ENCODE results near the gene BLM. TPM values are rescaled to one million over a fixed set of nuclear protein-coding genes. Genes with fewer than 3 reads are reported as not detected.

The BLM gene
- total RNA-seq, 1 experiment from 2014 or later = 41.3 TPM

DNA sequence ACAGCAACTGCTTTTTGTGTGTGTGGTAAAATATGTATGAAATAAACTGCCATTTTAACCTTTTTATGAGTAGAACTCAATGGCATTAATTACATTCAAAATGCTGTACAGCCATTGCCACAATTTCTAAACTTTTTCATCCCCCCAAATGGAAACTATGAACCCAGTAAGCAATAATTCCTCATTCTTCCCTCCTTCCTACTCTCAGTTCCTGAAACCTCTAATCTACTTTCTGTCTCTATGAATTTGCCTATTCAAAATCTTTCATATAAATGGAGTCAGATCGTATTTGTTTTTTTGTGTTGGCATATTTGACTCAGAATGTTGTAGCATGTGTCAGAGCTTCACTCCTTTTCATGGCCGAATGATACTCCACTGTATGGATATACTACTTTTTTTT lies 5.3 kb upstream of the BLM start:
- TF ChIP-seq, protein P1, sequence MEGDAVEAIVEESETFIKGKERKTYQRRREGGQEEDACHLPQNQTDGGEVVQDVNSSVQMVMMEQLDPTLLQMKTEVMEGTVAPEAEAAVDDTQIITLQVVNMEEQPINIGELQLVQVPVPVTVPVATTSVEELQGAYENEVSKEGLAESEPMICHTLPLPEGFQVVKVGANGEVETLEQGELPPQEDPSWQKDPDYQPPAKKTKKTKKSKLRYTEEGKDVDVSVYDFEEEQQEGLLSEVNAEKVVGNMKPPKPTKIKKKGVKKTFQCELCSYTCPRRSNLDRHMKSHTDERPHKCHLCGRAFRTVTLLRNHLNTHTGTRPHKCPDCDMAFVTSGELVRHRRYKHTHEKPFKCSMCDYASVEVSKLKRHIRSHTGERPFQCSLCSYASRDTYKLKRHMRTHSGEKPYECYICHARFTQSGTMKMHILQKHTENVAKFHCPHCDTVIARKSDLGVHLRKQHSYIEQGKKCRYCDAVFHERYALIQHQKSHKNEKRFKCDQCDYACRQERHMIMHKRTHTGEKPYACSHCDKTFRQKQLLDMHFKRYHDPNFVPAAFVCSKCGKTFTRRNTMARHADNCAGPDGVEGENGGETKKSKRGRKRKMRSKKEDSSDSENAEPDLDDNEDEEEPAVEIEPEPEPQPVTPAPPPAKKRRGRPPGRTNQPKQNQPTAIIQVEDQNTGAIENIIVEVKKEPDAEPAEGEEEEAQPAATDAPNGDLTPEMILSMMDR (conservative IDR thresholded peaks at IDR 0.05) = no peak
- no peak overlapping the region for H3K4me2 ChIP-seq (ENCODE audit: insufficient read depth, insufficient read length, low read length)
- H3K4ac ChIP-seq (ENCODE audit: low read depth, low read length) = no peak overlapping the region
- H2BK5ac ChIP-seq (ENCODE audit: insufficient read length, low read length) = no peak overlapping the region
- no peak overlapping the region for H3K4me3 Mint-ChIP-seq
- DNase-seq = no peak
- no peak overlapping the region for H3K18ac ChIP-seq (ENCODE audit: insufficient read length, low read depth, low read length)
- no peak overlapping the region for H4K8ac ChIP-seq (replicated peaks; ENCODE audit: insufficient read length, low read depth, low read length)
- H3K79me2 ChIP-seq (ENCODE audit: insufficient read depth, low read length) = no peaks in the 10 kb centered on the region
- peaks cover 0 to 14% (median 5%) of the 10 kb centered on the region in 3 experiments; a peak in 6 of 7 replicates for H3K36me3 Mint-ChIP-seq (ENCODE audit: insufficient read depth in 1 of 3, low read depth in 3 of 3)
- no peaks in the 10 kb centered on the region for H3K9me3 Mint-ChIP-seq
- no peak overlapping the region for H3T11ph ChIP-seq (ENCODE audit: low read length)
- no peak overlapping the region for H2BK20ac ChIP-seq (ENCODE audit: low read depth, low read length, poor library complexity, severe bottlenecking)
- H3K9me3 ChIP-seq (ENCODE audit: control insufficient read depth, low read depth, low read length) = no peaks in the 10 kb centered on the region
- H3K79me1 ChIP-seq (ENCODE audit: insufficient read depth, low read depth, low read length, poor library complexity, severe bottlenecking) = no peaks in the 10 kb centered on the region
- H4K91ac ChIP-seq (ENCODE audit: insufficient read length, low read depth, low read length) = no peak overlapping the region
- H3K9ac ChIP-seq (ENCODE audit: extremely low read depth, insufficient read length, low read length) = no peak overlapping the region
- H3K27me3 Mint-ChIP-seq (ENCODE audit: low read depth) = no peaks in the 10 kb centered on the region
- H3K23ac ChIP-seq (ENCODE audit: insufficient read length, low read depth, low read length) = no peak overlapping the region
- no peak overlapping the region for H2BK15ac ChIP-seq (ENCODE audit: low read depth, low read length)
- H3K23me2 ChIP-seq (ENCODE audit: insufficient read length, low read depth, low read length, poor library complexity, severe bottlenecking) = peaks cover 3% of the 10 kb centered on the region
- H3K4me1 Mint-ChIP-seq = peaks cover 7 to 10% of the 10 kb centered on the region in 2 experiments; a peak in 3 of 4 replicates
- no peak overlapping the region for H2AFZ ChIP-seq (ENCODE audit: low read length)
- H2BK12ac ChIP-seq (ENCODE audit: insufficient read length, low read depth, low read length) = no peak overlapping the region
- no CpG with 5 or more reads among the region's 2 CpGs for WGBS (ENCODE audit: extremely low coverage, insufficient read length, low lambda C conversion rate)
- no peak overlapping the region for H3K27ac ChIP-seq (ENCODE audit: insufficient read length, low read depth, low read length)
- H2AK5ac ChIP-seq (ENCODE audit: insufficient read length, low read length) = no peak overlapping the region
- no peak overlapping the region for H3K14ac ChIP-seq (ENCODE audit: insufficient read depth, low read length)
- H3K27me3 ChIP-seq (ENCODE audit: insufficient read depth, low read length) = no peaks in the 10 kb centered on the region
- H3K56ac ChIP-seq (ENCODE audit: insufficient read length, low read depth, low read length) = no peak overlapping the region
- H4K20me1 ChIP-seq (ENCODE audit: control insufficient read depth, insufficient read depth, insufficient read length) = peaks cover 3% of the 10 kb centered on the region
- H2BK120ac ChIP-seq (ENCODE audit: low read depth, low read length, poor library complexity, severe bottlenecking) = no peak overlapping the region
- no peak overlapping the region for H4K5ac ChIP-seq (ENCODE audit: insufficient read length, low read depth, low read length)
- H3K4me1 ChIP-seq (ENCODE audit: insufficient read depth, low read length) = no peaks in the 10 kb centered on the region
- no peak overlapping the region for H3K27ac Mint-ChIP-seq

All from H9 (cell line).